Activated CD8-positive, alpha-beta memory T cell treated with anti-CD3 and anti-CD28 coated beads, Interleukin-2, amount 50 U/mL, for 48 hours (primary cell): ENCODE data around the gene BANF1.
"Not testable (repeated sequence)": the region's sequence is repeated elsewhere in the genome, so short reads cannot be mapped to it uniquely, and the experiment has no call there.

Source experiments
- DNase-seq: peaks from one replicate; pipeline ENCODE4 v3.0.0-alpha.2; 2020

BANF1 gene

GRCh38 chr11:66011785-66012303 lies 9.5 kb downstream of the BANF1 start, which contains the start of gene CST6:
TSS of gene CST6 (plus strand) at chr11:66012008. CDS start at chr11:66012045, 37 bp downstream.
- DNase-seq, result no peak

GRCh38 chr11:66012371-66012945 lies 10.2 kb downstream of the BANF1 start:
- DNase-seq, result no peak

- no peak for DNase-seq
These were observed 10.9 kb downstream of the BANF1 start for GRCh38 chr11:66012946-66013761.

GRCh38 chr11:66013762-66014100 lies 11.4 kb downstream of the BANF1 start:
- no peak for DNase-seq

GRCh38 chr11:66014804-66015453 lies 12.6 kb downstream of the BANF1 start:
- DNase-seq, result no peak

- DNase-seq, result no peak
These were observed 13.2 kb downstream of the BANF1 start for GRCh38 chr11:66015454-66015881.

GRCh38 chr11:66015936-66016792 lies 13.9 kb downstream of the BANF1 start:
- DNase-seq, result no peak

GRCh38 chr11:66016793-66017177 lies 14.5 kb downstream of the BANF1 start:
- DNase-seq, result no peak

GRCh38 chr11:66017321-66017720 lies 15.0 kb downstream of the BANF1 start:
- DNase-seq, result no peak

GRCh38 chr11:66020212-66020611 lies 17.9 kb downstream of the BANF1 start:
- DNase-seq, result no peak

- no peak for DNase-seq
These were observed 18.5 kb downstream of the BANF1 start for GRCh38 chr11:66020618-66021357.

GRCh38 chr11:66022401-66023185 lies 20.3 kb downstream of the BANF1 start:
- DNase-seq, result peak; percentile 98

- DNase-seq, result not testable (repeated sequence)
These were observed 20.8 kb downstream of the BANF1 start for GRCh38 chr11:66023186-66023440.

- DNase-seq, result no peak
These were observed 23.8 kb downstream of the BANF1 start, which contains the start of gene CATSPER1 for GRCh38 chr11:66026017-66026529. TSS of gene CATSPER1 (minus strand) at chr11:66026479. CDS start at chr11:66026379, 100 bp downstream.

- DNase-seq, result no peak
These were observed 30.8 kb downstream of the BANF1 start for GRCh38 chr11:66032957-66033735.

- no peak for DNase-seq
These were observed 33.5 kb downstream of the BANF1 start for GRCh38 chr11:66035653-66036333.

- DNase-seq, result no peak
These were observed 34.0 kb downstream of the BANF1 start for GRCh38 chr11:66036334-66036710.

GRCh38 chr11:66037327-66037726 lies 35.0 kb downstream of the BANF1 start:
- DNase-seq, result no peak

- DNase-seq, result no peak
These were observed 37.5 kb downstream of the BANF1 start for GRCh38 chr11:66039765-66040164.
